B cell (primary cell): ENCODE results near the gene ARHGEF7. TPM values are rescaled to one million over a fixed set of nuclear protein-coding genes. Genes with fewer than 3 reads are reported as not detected.

ENCODE experiments used
- ATAC-seq: fragments of 200-7000 bp; cut with Tn5 transposase; one replicate; pipeline ENCODE4 v1.10.0; 2021; ENCODE audit warnings: low read depth, mild to moderate bottlenecking, moderate number of reproducible peaks, moderate library complexity
- CTCF ChIA-PET: fragments of 350-600 bp; sonication (Branson Sonifier 250); formaldehyde crosslinking; loops from one replicate; lab custom pipeline; 2021; ENCODE audit warnings: antibody characterized with exemption, inconsistent platforms; lab: Charles Lee
- POLR2A ChIA-PET: fragments of 350-600 bp; sonication (Branson Sonifier 250); formaldehyde crosslinking; loops from one replicate; lab custom pipeline; 2021; ENCODE audit warnings: antibody characterized with exemption; lab: Charles Lee
- DNase-seq: peaks from one replicate; pipeline ENCODE4 v3.0.0; 2013
- H2AFZ ChIP-seq: 2 replicates; pipeline ENCODE4 v1.6.1; 2012; ENCODE audit warnings: mild to moderate bottlenecking, low read depth, low read length; ENCODE audit not compliant: insufficient read depth, poor library complexity, severe bottlenecking
- H3K27ac ChIP-seq, 2 donors: 1 replicate in 1 of 2; 2 replicates in 1 of 2; pipeline ENCODE4 v1.5.1; 2012 to 2013; ENCODE audit warnings: low read length in 2 of 2, mild to moderate bottlenecking in 2 of 2, moderate library complexity in 1 of 2
- H3K27me3 ChIP-seq, 4 experiments: fragments of 200-600 bp in 1 of 4; sonication (generic) in 1 of 4; replicated peaks in 1 of 4; 1 replicate in 2 of 4; 2 replicates in 2 of 4; pipeline versions ENCODE4 v1.6.1 to v1.7.0; 2013 to 2016; ENCODE audit warnings: low read length in 3 of 4, mild to moderate bottlenecking in 2 of 4, mixed read lengths in 1 of 4, moderate library complexity in 1 of 4; ENCODE audit not compliant: insufficient read depth in 4 of 4, control insufficient read depth in 3 of 4; ENCODE audit errors: control extremely low read depth in 1 of 4
- H3K36me3 ChIP-seq, 2 experiments: replicated peaks in 1 of 2; 1 replicate in 1 of 2; 2 replicates in 1 of 2; pipeline versions ENCODE4 v1.6.1 to v1.7.1; 2013; ENCODE audit warnings: low read length in 1 of 2; ENCODE audit not compliant: insufficient read depth in 2 of 2, control insufficient read depth in 1 of 2; ENCODE audit errors: control extremely low read depth in 1 of 2, extremely low read depth in 1 of 2
- H3K4me1 ChIP-seq, 2 donors: fragments of 200-600 bp in 1 of 2; sonication (generic) in 1 of 2; 1 replicate in 1 of 2; 2 replicates in 1 of 2; pipeline versions ENCODE4 v1.5.1 to v1.6.1; 2013 to 2017; ENCODE audit warnings: low read length in 2 of 2; ENCODE audit not compliant: control insufficient read depth in 2 of 2, insufficient read depth in 2 of 2
- H3K4me2 ChIP-seq: replicated peaks from 2 replicates; pipeline ENCODE3; 2012; ENCODE audit warnings: mild to moderate bottlenecking, low read depth, low read length; ENCODE audit not compliant: poor library complexity, severe bottlenecking
- H3K4me3 ChIP-seq, 5 experiments: fragments of 200-600 bp in 1 of 5; sonication (generic) in 1 of 5; 1 replicate in 3 of 5; 2 replicates in 2 of 5; pipeline versions ENCODE4 v1.5.1 to v1.7.0; 2011 to 2016; ENCODE audit warnings: low read length in 4 of 5, mild to moderate bottlenecking in 4 of 5, low read depth in 2 of 5, control low read depth in 1 of 5, moderate library complexity in 1 of 5; ENCODE audit not compliant: insufficient read depth in 1 of 5; ENCODE audit errors: control extremely low read depth in 1 of 5, extremely low read depth in 1 of 5
- H3K79me2 ChIP-seq: fragments of 200-600 bp; sonication (generic); one replicate; pipeline ENCODE4 v1.6.0; 2016; ENCODE audit warnings: low read length; ENCODE audit not compliant: control insufficient read depth, insufficient read depth
- H3K9ac ChIP-seq: fragments of 200-600 bp; sonication (generic); 2 replicates; pipeline ENCODE4 v1.6.1; 2017; ENCODE audit warnings: mild to moderate bottlenecking, low read length, moderate library complexity
- H3K9me3 ChIP-seq, 3 donors: one replicate each; pipeline versions ENCODE4 v1.6.1 to v1.7.1; 2013; ENCODE audit warnings: low read length in 2 of 3; ENCODE audit not compliant: control insufficient read depth in 2 of 3, insufficient read depth in 1 of 3; ENCODE audit errors: control extremely low read depth in 1 of 3
- H4K20me1 ChIP-seq: 2 replicates; pipeline ENCODE4 v1.6.0; 2012; ENCODE audit warnings: mild to moderate bottlenecking, low read length; ENCODE audit not compliant: insufficient read depth, control insufficient read depth, poor library complexity, severe bottlenecking
- H3K27ac Mint-ChIP-seq: one replicate; pipeline ENCODE4 v1.8.0; 2021; ENCODE audit warnings: mixed read lengths
- H3K27me3 Mint-ChIP-seq: one replicate; pipeline ENCODE4 v1.8.0; 2021; ENCODE audit warnings: mixed read lengths
- H3K4me1 Mint-ChIP-seq: one replicate; pipeline ENCODE4 v1.8.0; 2021; ENCODE audit warnings: mixed read lengths
- H3K4me3 Mint-ChIP-seq: one replicate; pipeline ENCODE4 v1.8.0; 2021; ENCODE audit warnings: mixed read lengths
- H3K9me3 Mint-ChIP-seq: one replicate; pipeline ENCODE4 v1.8.0; 2022; ENCODE audit warnings: mixed read lengths; ENCODE audit not compliant: insufficient read depth
- EZH2 ChIP-seq: IDR thresholded peaks from 2 replicates; pipeline ENCODE4 v1.6.1; 2012; ENCODE audit warnings: borderline replicate concordance, low read depth, mild to moderate bottlenecking, moderate library complexity, low read length; ENCODE audit not compliant: insufficient read depth, poor library complexity, severe bottlenecking
- WGBS: methylation state at CpG from one replicate; pipeline ENCODE4 v1.1.5; 2013; ENCODE audit warnings: missing lambda C conversion rate; ENCODE audit not compliant: insufficient coverage; 5-methylcytosine and 5-hydroxymethylcytosine counted together
- intact Hi-C: fragments of 100-400 bp; cut with micrococcal nuclease; formaldehyde crosslinking; loops from one replicate; pipeline ENCODE4 v1.10.0; 2022
- polyA plus RNA-seq: library from polyadenylated mRNA; depleted of rRNA; stranded (reverse); fragments of >200 nt; gene quantifications from 2 replicates; pipeline ENCODE4 v1.2.3, GENCODE V29; 2012
- total RNA-seq, 2 donors: library from RNA; stranded (reverse); fragments of 120-200 nt in 1 of 2; gene quantifications; 1 replicate in 1 of 2; 2 replicates in 1 of 2; pipeline versions ENCODE4 v1.2.3 to v1.2.4, GENCODE V29; 2013 to 2022
- TF ChIP-seq, protein P1 (sequence below): fragments of 200-600 bp; IDR thresholded peaks from one replicate; pipeline ENCODE4 v1.8.0; 2022; ENCODE audit warnings: antibody characterized with exemption, mild to moderate bottlenecking

The ARHGEF7 gene
- total and polyA plus RNA-seq, 2 donors (not counting 1 experiment from before 2014, with no cell fraction given): 62.3 to 125 TPM

- ATAC-seq: no peak
- Histone ChIP-seq H4K20me1 (no peaks in the 10 kb centered on the region), H3K9me3 (no peaks in the 10 kb centered on the region), H3K4me1 (no peaks in the 10 kb centered on the region), H3K79me2 (no peaks in the 10 kb centered on the region), H3K36me3 (peaks cover 38 to 89% of the 10 kb centered on the region in 2 experiments), H3K9ac (no peak overlapping the region), H3K4me3 (no peak overlapping the region), H3K4me2 (no peak overlapping the region), H2AFZ (no peak overlapping the region), H3K27me3 (no peaks in the 10 kb centered on the region), H3K27ac (no peak overlapping the region)
- DNase-seq: no peak
- no peaks in the 10 kb centered on the region for H3K9me3 Mint-ChIP-seq
- H3K4me1 Mint-ChIP-seq: no peaks in the 10 kb centered on the region
- CTCF ChIA-PET: no interaction called here
- intact Hi-C loops: no loop called here
- 99% methylated on average over 10 of the region's 10 CpGs for WGBS
- no peak for TF ChIP-seq EZH2
- TF ChIP-seq, protein P1, sequence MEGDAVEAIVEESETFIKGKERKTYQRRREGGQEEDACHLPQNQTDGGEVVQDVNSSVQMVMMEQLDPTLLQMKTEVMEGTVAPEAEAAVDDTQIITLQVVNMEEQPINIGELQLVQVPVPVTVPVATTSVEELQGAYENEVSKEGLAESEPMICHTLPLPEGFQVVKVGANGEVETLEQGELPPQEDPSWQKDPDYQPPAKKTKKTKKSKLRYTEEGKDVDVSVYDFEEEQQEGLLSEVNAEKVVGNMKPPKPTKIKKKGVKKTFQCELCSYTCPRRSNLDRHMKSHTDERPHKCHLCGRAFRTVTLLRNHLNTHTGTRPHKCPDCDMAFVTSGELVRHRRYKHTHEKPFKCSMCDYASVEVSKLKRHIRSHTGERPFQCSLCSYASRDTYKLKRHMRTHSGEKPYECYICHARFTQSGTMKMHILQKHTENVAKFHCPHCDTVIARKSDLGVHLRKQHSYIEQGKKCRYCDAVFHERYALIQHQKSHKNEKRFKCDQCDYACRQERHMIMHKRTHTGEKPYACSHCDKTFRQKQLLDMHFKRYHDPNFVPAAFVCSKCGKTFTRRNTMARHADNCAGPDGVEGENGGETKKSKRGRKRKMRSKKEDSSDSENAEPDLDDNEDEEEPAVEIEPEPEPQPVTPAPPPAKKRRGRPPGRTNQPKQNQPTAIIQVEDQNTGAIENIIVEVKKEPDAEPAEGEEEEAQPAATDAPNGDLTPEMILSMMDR: no peak
- POLR2A ChIA-PET: no interaction called here
- no peak overlapping the region for H3K4me3 Mint-ChIP-seq
- H3K27me3 Mint-ChIP-seq: no peaks in the 10 kb centered on the region
- no peak overlapping the region for H3K27ac Mint-ChIP-seq
Measured at GRCh38 chr13:111278258-111278657, 163.1 kb downstream of the ARHGEF7 start.

GRCh38 chr13:111278743-111279652 lies 163.9 kb downstream of the ARHGEF7 start:
- peaks cover 40 to 89% of the 10 kb centered on the region in 2 experiments for H3K36me3 ChIP-seq
- no peak overlapping the region for H3K4me3 ChIP-seq
- no peak overlapping the region for H3K4me3 Mint-ChIP-seq
- CTCF ChIA-PET: no interaction called here
- no peak overlapping the region for H2AFZ ChIP-seq
- TF ChIP-seq EZH2: no peak
- TF ChIP-seq, protein P1: no peak
- H3K27ac ChIP-seq: no peak overlapping the region
- H3K4me1 Mint-ChIP-seq: no peaks in the 10 kb centered on the region
- no peaks in the 10 kb centered on the region for H3K79me2 ChIP-seq
- DNase-seq (no peak), ATAC-seq (no peak)
- no peaks in the 10 kb centered on the region for H3K9me3 Mint-ChIP-seq
- H3K9ac ChIP-seq: no peak overlapping the region
- POLR2A ChIA-PET: no interaction called here
- H4K20me1 ChIP-seq: no peaks in the 10 kb centered on the region
- 97% methylated on average over 13 of the region's 17 CpGs for WGBS
- H3K4me1 ChIP-seq: no peaks in the 10 kb centered on the region
- H3K4me2 ChIP-seq: no peak overlapping the region
- H3K27ac Mint-ChIP-seq: no peak overlapping the region
- H3K27me3 Mint-ChIP-seq: no peaks in the 10 kb centered on the region
- no peaks in the 10 kb centered on the region for H3K27me3 ChIP-seq
- no peaks in the 10 kb centered on the region for H3K9me3 ChIP-seq
- intact Hi-C loops: no loop called here
